Brain microvascular endothelial cell (primary cell): ENCODE results near the gene RPS6KC1.
"Not testable (repeated sequence)": the region's sequence is repeated elsewhere in the genome, so short reads cannot be mapped to it uniquely, and the experiment has no call there.

ENCODE experiments used
- DNase-seq: peaks from one replicate; pipeline ENCODE4 v3.0.0-alpha.2; 2020
- H3K27ac ChIP-seq: fragments of 250-450 bp; sonication (Bioruptor Pico); 2 replicates; pipeline ENCODE4 v1.5.1; 2020; ENCODE audit warnings: mild to moderate bottlenecking, moderate library complexity
- H3K27me3 ChIP-seq: fragments of 250-450 bp; sonication (Bioruptor Pico); replicated peaks from 2 replicates; pipeline ENCODE4 v1.5.1; 2020; ENCODE audit warnings: mild to moderate bottlenecking
- H3K36me3 ChIP-seq: fragments of 250-450 bp; sonication (Bioruptor Pico); replicated peaks from 2 replicates; pipeline ENCODE4 v1.5.1; 2020; ENCODE audit warnings: mild to moderate bottlenecking
- H3K4me3 ChIP-seq: 2 replicates; pipeline ENCODE4 v1.5.1; 2011; ENCODE audit warnings: low read depth, mild to moderate bottlenecking, control low read depth, low read length, moderate library complexity
- CTCF ChIP-seq: IDR thresholded peaks from 2 replicates; pipeline ENCODE4 v1.5.1; 2011; ENCODE audit warnings: low read depth, mild to moderate bottlenecking, moderate library complexity, low read length, control low read depth, inconsistent platforms; ENCODE audit errors: missing control alignments
- in situ Hi-C: cut with HindIII; loops from 2 replicates; pipeline ENCODE4 v1.10.0; 2017; ENCODE audit warnings: low sequenced_read_pairs, low pct_ligation_motif_present

Gene RPS6KC1

GRCh38 chr1:213015099-213016050 lies 35.7 kb upstream of the RPS6KC1 start, which contains the start of gene ANGEL2:
TSS of gene ANGEL2 (minus strand) at chr1:213015867. CDS start at chr1:213015671, 196 bp downstream.
- H3K36me3 ChIP-seq, result peaks cover 2% of the 10 kb centered on the region
- H3K27me3 ChIP-seq, result no peaks in the 10 kb centered on the region
- peak within 1 kb of the TSS; percentile 73 for H3K27ac ChIP-seq
- TF ChIP-seq CTCF, result no peak
- peak; percentile 98 for DNase-seq
- H3K4me3 ChIP-seq, result peak within 1 kb of the TSS; percentile 84
- in situ Hi-C loops, result no loop called here

GRCh38 chr1:213017447-213018273 lies 33.4 kb upstream of the RPS6KC1 start:
- no peaks in the 10 kb centered on the region for H3K27me3 ChIP-seq
- no peak for DNase-seq
- H3K4me3 ChIP-seq, result no peak overlapping the region
- in situ Hi-C loops, result no loop called here
- H3K27ac ChIP-seq, result no peak overlapping the region
- H3K36me3 ChIP-seq, result no peaks in the 10 kb centered on the region
- TF ChIP-seq CTCF, result no peak

- no peak for TF ChIP-seq CTCF
- Histone ChIP-seq H3K4me3 (no peak overlapping the region), H3K27me3 (no peaks in the 10 kb centered on the region), H3K36me3 (no peaks in the 10 kb centered on the region), H3K27ac (no peak overlapping the region)
- no peak for DNase-seq
- in situ Hi-C loops, result no loop called here
These were observed 31.6 kb upstream of the RPS6KC1 start for GRCh38 chr1:213019450-213019849.

GRCh38 chr1:213020016-213020415 lies 31.0 kb upstream of the RPS6KC1 start:
- Histone ChIP-seq H3K27me3 (no peaks in the 10 kb centered on the region), H3K4me3 (no peak overlapping the region), H3K27ac (no peak overlapping the region), H3K36me3 (no peaks in the 10 kb centered on the region)
- DNase-seq, result no peak
- no peak for TF ChIP-seq CTCF
- in situ Hi-C loops, result no loop called here

GRCh38 chr1:213027024-213027423 lies 24.0 kb upstream of the RPS6KC1 start:
- in situ Hi-C loops, H3K4me3 ChIP-seq, DNase-seq, H3K27me3 ChIP-seq, H3K27ac ChIP-seq, H3K36me3 ChIP-seq: not testable (repeated sequence)

- no peaks in the 10 kb centered on the region for H3K27me3 ChIP-seq
- DNase-seq, result no peak
- no peaks in the 10 kb centered on the region for H3K36me3 ChIP-seq
- in situ Hi-C loops, result no loop called here
- H3K27ac ChIP-seq, result no peak overlapping the region
- no peak for TF ChIP-seq CTCF
- no peak overlapping the region for H3K4me3 ChIP-seq
These were observed 18.4 kb upstream of the RPS6KC1 start for GRCh38 chr1:213032651-213033050.
